Mesothelial cell of epicardium (in vitro differentiated cells): ENCODE measurements around the gene FSHR. TPM values are rescaled to one million over a fixed set of nuclear protein-coding genes. Genes with fewer than 3 reads are reported as not detected.

ENCODE experiments used
- DNase-seq, 2 experiments: peaks; one replicate each; pipeline ENCODE4 v3.0.0; 2021; ENCODE audit warnings: low spot score in 2 of 2; ENCODE audit not compliant: unreplicated experiment in 2 of 2
- H3K27ac Mint-ChIP-seq: 2 replicates; pipeline ENCODE4 v1.8.0; 2021; ENCODE audit warnings: mixed read lengths
- H3K27me3 Mint-ChIP-seq: 2 replicates; pipeline ENCODE4 v1.8.0; 2021; ENCODE audit warnings: low read depth, mixed read lengths
- H3K36me3 Mint-ChIP-seq: 2 replicates; pipeline ENCODE4 v1.8.0; 2021; ENCODE audit warnings: mixed read lengths
- H3K4me1 Mint-ChIP-seq: 2 replicates; pipeline ENCODE4 v1.8.0; 2021; ENCODE audit warnings: mixed read lengths
- H3K4me3 Mint-ChIP-seq: 2 replicates; pipeline ENCODE4 v1.8.0; 2021; ENCODE audit warnings: mild to moderate bottlenecking, moderate library complexity, mixed read lengths
- H3K9me3 Mint-ChIP-seq: 2 replicates; pipeline ENCODE4 v1.8.0; 2021; ENCODE audit warnings: mixed read lengths
- total RNA-seq: library from RNA; stranded (reverse); gene quantifications from 3 replicates; pipeline ENCODE4 v1.2.1, GENCODE V29; 2021
- TF ChIP-seq, protein P1 (sequence below): fragments of 200-600 bp; sonication (generic); IDR thresholded peaks from one replicate; pipeline ENCODE4 v1.5.0; 2021; ENCODE audit warnings: antibody characterized with exemption; ENCODE audit not compliant: unreplicated experiment

FSHR gene, protein sequence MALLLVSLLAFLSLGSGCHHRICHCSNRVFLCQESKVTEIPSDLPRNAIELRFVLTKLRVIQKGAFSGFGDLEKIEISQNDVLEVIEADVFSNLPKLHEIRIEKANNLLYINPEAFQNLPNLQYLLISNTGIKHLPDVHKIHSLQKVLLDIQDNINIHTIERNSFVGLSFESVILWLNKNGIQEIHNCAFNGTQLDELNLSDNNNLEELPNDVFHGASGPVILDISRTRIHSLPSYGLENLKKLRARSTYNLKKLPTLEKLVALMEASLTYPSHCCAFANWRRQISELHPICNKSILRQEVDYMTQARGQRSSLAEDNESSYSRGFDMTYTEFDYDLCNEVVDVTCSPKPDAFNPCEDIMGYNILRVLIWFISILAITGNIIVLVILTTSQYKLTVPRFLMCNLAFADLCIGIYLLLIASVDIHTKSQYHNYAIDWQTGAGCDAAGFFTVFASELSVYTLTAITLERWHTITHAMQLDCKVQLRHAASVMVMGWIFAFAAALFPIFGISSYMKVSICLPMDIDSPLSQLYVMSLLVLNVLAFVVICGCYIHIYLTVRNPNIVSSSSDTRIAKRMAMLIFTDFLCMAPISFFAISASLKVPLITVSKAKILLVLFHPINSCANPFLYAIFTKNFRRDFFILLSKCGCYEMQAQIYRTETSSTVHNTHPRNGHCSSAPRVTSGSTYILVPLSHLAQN
- not detected in 3 replicates for total RNA-seq

DNA sequence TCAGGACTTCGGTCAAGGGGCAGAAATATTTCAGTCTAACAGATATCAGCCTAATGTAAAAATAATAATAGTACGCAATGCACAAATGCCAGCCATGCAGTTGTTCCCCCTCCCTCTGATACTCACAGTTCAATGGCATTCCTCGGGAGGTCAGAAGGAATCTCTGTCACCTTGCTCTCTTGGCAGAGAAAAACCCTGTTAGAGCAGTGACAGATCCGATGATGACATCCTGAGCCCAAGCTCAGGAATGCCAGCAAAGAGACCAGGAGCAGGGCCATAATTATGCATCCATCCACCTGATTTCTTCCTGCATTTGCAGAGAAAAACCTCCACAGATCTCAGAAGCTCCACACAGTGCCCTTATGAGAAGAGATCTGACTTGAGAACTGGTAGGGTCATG is at the start of gene FSHR:
Gene FSHR (minus strand): TSS at position 376 of the 400 bp plus-strand sequence. CDS start 98 bp downstream, at position 278.
- H3K4me1 Mint-ChIP-seq, result peaks cover 10% of the 10 kb centered on the region
- H3K9me3 Mint-ChIP-seq, result peaks cover 4% of the 10 kb centered on the region
- H3K4me3 Mint-ChIP-seq, result no peak within 1 kb of the TSS
- no peak for DNase-seq
- H3K36me3 Mint-ChIP-seq, result no peaks in the 10 kb centered on the region
- no peaks in the 10 kb centered on the region for H3K27me3 Mint-ChIP-seq
- TF ChIP-seq, protein P1, sequence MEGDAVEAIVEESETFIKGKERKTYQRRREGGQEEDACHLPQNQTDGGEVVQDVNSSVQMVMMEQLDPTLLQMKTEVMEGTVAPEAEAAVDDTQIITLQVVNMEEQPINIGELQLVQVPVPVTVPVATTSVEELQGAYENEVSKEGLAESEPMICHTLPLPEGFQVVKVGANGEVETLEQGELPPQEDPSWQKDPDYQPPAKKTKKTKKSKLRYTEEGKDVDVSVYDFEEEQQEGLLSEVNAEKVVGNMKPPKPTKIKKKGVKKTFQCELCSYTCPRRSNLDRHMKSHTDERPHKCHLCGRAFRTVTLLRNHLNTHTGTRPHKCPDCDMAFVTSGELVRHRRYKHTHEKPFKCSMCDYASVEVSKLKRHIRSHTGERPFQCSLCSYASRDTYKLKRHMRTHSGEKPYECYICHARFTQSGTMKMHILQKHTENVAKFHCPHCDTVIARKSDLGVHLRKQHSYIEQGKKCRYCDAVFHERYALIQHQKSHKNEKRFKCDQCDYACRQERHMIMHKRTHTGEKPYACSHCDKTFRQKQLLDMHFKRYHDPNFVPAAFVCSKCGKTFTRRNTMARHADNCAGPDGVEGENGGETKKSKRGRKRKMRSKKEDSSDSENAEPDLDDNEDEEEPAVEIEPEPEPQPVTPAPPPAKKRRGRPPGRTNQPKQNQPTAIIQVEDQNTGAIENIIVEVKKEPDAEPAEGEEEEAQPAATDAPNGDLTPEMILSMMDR, result no peak
- no peak within 1 kb of the TSS for H3K27ac Mint-ChIP-seq

DNA sequence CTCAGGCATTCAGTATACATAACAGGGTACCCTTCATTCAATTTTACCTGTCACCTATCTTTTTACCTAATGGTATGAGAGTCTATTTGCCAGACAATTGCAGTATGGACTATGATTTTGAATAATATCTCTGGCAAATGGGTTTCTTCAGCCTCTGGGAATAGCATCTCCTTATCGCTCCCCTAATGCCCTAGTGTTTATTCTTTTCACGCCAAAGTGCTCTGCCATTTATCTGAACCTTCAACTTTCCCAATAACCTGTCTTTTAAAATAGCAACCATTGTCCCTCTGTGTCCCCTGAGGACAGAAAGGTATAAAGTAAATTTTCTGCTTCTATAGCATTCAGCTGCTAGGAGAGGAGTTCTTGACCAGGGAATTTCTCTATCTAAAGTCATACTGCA is 45.0 kb upstream of the FSHR start:
- no peak overlapping the region for H3K4me3 Mint-ChIP-seq
- no peaks in the 10 kb centered on the region for H3K4me1 Mint-ChIP-seq
- TF ChIP-seq, protein P1, result no peak
- H3K36me3 Mint-ChIP-seq, result no peaks in the 10 kb centered on the region
- H3K27me3 Mint-ChIP-seq, result peaks cover 10% of the 10 kb centered on the region
- H3K27ac Mint-ChIP-seq, result no peak overlapping the region
- DNase-seq, result no peak
- no peaks in the 10 kb centered on the region for H3K9me3 Mint-ChIP-seq

DNA sequence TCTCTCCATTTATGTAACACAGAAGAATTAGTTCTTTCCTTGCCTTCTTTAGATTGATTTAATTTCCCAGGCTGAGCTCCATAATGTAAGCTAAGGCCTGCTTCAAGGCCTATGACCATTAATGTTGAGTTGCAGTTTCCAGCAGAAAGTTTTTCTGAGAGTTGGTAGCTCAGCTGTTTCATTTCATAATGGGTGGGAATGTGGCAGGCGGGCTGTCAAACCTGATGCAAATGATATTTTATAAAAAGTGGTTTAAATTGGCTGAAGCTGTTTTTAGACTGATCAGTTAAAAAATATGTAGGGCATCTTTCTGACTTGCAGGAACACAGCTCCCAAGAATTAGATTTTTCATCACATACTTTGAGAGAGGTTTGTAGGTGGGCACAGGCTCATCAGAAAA is 40.4 kb upstream of the FSHR start:
- DNase-seq, result no peak
- TF ChIP-seq, protein P1, result no peak
- H3K4me1 Mint-ChIP-seq, result no peaks in the 10 kb centered on the region

DNA sequence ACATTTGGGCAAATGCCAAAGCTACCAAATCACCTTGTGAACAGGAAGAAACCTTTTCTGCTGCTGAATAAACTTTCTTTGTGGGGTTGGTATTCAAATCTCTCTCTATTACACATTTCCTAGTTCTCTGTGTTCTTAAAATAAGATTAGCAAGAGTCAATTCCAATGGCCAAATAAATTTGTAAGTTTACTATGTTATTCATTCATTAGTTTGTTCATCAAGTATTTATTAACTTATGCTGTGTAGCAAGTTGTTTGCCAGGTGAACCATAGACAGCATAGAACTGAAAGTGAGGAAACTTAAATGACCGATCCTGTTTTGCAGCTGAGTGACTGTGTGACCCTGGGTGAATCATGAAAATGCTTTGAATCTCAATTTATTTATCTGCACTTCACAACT is 37.7 kb upstream of the FSHR start:
- TF ChIP-seq, protein P1, result no peak
- Mint-ChIP-seq H3K36me3 (no peaks in the 10 kb centered on the region), H3K4me1 (no peaks in the 10 kb centered on the region), H3K9me3 (no peaks in the 10 kb centered on the region), H3K4me3 (no peak overlapping the region), H3K27ac (no peak overlapping the region), H3K27me3 (peaks cover 6% of the 10 kb centered on the region)
- no peak for DNase-seq

More for the DNA sequence above, 40.4 kb upstream of the FSHR start:
- no peaks in the 10 kb centered on the region for H3K36me3 Mint-ChIP-seq
- H3K9me3 Mint-ChIP-seq, result no peaks in the 10 kb centered on the region
- peaks cover 5% of the 10 kb centered on the region for H3K27me3 Mint-ChIP-seq
- H3K27ac Mint-ChIP-seq, result no peak overlapping the region
- no peak overlapping the region for H3K4me3 Mint-ChIP-seq

DNA sequence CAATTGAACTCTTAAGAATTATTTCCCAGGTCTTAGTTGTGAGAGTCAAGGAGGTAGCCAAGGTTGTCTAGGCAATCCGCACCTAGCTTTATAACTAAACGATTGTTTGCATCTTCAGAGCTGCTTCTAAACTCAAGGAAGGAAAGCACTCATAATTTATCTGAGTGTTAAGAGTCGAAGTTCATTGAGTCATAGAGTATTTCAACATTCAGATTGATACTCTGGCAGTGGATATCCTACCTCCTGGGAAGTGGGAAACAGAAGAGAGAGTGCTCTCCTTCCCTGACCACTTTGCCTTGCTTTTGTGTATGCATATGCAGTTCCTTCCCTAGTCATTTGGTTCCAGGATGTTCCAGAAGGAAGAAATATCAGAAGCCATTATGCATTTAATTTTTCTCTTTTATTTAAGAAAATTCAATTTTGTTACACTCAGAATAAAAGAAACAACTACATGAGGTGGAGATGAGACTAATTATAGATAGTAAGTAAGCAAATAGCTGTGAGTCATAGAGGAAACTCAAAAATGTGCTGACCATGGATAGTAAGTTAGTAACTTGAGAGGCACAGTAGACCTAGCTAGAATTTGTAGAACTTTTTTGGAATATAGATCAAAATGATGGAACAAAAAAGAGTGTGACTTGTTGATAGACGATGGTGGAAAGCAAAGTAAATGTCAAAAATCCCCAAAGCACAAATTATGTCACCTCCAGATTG is 35.4 kb upstream of the FSHR start:
- peaks cover 6% of the 10 kb centered on the region for H3K9me3 Mint-ChIP-seq
- DNase-seq, result no peak
- H3K4me1 Mint-ChIP-seq, result no peaks in the 10 kb centered on the region
- no peak overlapping the region for H3K27ac Mint-ChIP-seq
- TF ChIP-seq, protein P1, result no peak
- H3K4me3 Mint-ChIP-seq, result no peak overlapping the region
- peaks cover 3% of the 10 kb centered on the region for H3K27me3 Mint-ChIP-seq
- H3K36me3 Mint-ChIP-seq, result no peaks in the 10 kb centered on the region
